Measurements from ENCODE around the gene KCNJ11. TPM values are rescaled to one million over a fixed set of nuclear protein-coding genes. Genes with fewer than 3 reads are reported as not detected.

Gene KCNJ11
- total RNA-seq, 4 donors from 2014 or later = 103 to 182 (median 147) TPM

GRCh38 chr11:17386331-17387084 lies 2.0 kb downstream of the KCNJ11 start:
- H3K4me3 ChIP-seq = peak overlapping the region; percentile 65 to 80 (median 70)
- intact Hi-C loops (cut with DNase I; ENCODE audit: low total_unique reads) (loop anchor here (2.0 to 10.0 kb wide), 4 partner anchors 36 to 411 kb away; partner anchors contain the start of gene MYOD1), in situ Hi-C loops (cut with MboI; ENCODE audit: low sequenced_read_pairs in 4 of 4) (loop anchor here in 2 of 4 donors (10.0 to 25.0 kb wide), 3 partner anchors 88 to 326 kb away; partner anchors contain the start of genes ABCC8 (in 1 of the 2) and MYOD1 (in 1 of the 2))
- peak; percentile 85 to 94 for DNase-seq
- peak; percentile 66 to 72 for ATAC-seq
- H3K36me3 ChIP-seq = peaks cover 0 to 8% of the 10 kb centered on the region in 2 donors
- peak overlapping the region; percentile 90 to 98 (median 97) for H3K27ac ChIP-seq
- peaks cover 37 to 38% of the 10 kb centered on the region in 2 donors for H3K4me1 ChIP-seq
- no peaks in the 10 kb centered on the region for H3K27me3 ChIP-seq
- no peaks in the 10 kb centered on the region for H3K9me3 ChIP-seq
- peak; percentile 98 for TF ChIP-seq POLR2A (IDR thresholded peaks at IDR 0.05)
- peak; percentile 72 to 94 (median 87) for TF ChIP-seq CTCF (IDR thresholded peaks at IDR 0.05 in 4 of 5, conservative IDR thresholded peaks at IDR 0.05 in 1 of 5)

- H3K27me3 ChIP-seq = no peaks in the 10 kb centered on the region
- H3K36me3 ChIP-seq = peaks cover 0 to 8% of the 10 kb centered on the region in 2 donors
- H3K4me1 ChIP-seq = peaks cover 43 to 44% of the 10 kb centered on the region in 2 donors
- no peaks in the 10 kb centered on the region for H3K9me3 ChIP-seq
- ATAC-seq (peak; percentile 3 to 7), DNase-seq (peak in 1 of 2 donors; percentile 51)
- H3K4me3 ChIP-seq = peak overlapping the region; percentile 55 to 72 (median 66)
- H3K27ac ChIP-seq = peak overlapping the region; percentile 90 to 98 (median 97)
- intact Hi-C loops (cut with DNase I; ENCODE audit: low total_unique reads) = loop anchor here (2.0 to 10.0 kb wide), 4 partner anchors 36 to 411 kb away; partner anchors contain the start of gene MYOD1
- TF ChIP-seq CTCF (IDR thresholded peaks at IDR 0.05 in 4 of 5, conservative IDR thresholded peaks at IDR 0.05 in 1 of 5) (no peak), POLR2A (IDR thresholded peaks at IDR 0.05) (no peak)
- in situ Hi-C loops (cut with MboI; ENCODE audit: low sequenced_read_pairs in 4 of 4) = loop anchor here in 2 of 4 donors (10.0 to 25.0 kb wide), 3 partner anchors 89 to 326 kb away; partner anchors contain the start of genes ABCC8 (in 1 of the 2) and MYOD1 (in 1 of the 2)
Observed at GRCh38 chr11:17385926-17386325, 2.5 kb downstream of the KCNJ11 start.

GRCh38 chr11:17385492-17385891 lies 3.0 kb downstream of the KCNJ11 start:
- intact Hi-C loops (cut with DNase I; ENCODE audit: low total_unique reads) (loop anchor here (5.0 to 10.0 kb wide), 3 partner anchors 37 to 412 kb away; no protein-coding TSS in a partner anchor), in situ Hi-C loops (cut with MboI; ENCODE audit: low sequenced_read_pairs in 4 of 4) (loop anchor here in 2 of 4 donors (10.0 to 25.0 kb wide), 3 partner anchors 89 to 327 kb away; partner anchors contain the start of genes ABCC8 (in 1 of the 2) and MYOD1 (in 1 of the 2))
- ATAC-seq (peak in 1 of 2 donors; percentile 1), DNase-seq (peak in 1 of 2 donors; percentile 63)
- Histone ChIP-seq H3K36me3 (peaks cover 0 to 8% of the 10 kb centered on the region in 2 donors), H3K27me3 (no peaks in the 10 kb centered on the region), H3K4me3 (peak overlapping the region; percentile 55 to 72 (median 66)), H3K4me1 (peaks cover 45% of the 10 kb centered on the region in 2 donors), H3K27ac (peak overlapping the region; percentile 90 to 98 (median 97)), H3K9me3 (no peaks in the 10 kb centered on the region)
- no peak for TF ChIP-seq POLR2A (IDR thresholded peaks at IDR 0.05)
- no peak for TF ChIP-seq CTCF (IDR thresholded peaks at IDR 0.05 in 4 of 5, conservative IDR thresholded peaks at IDR 0.05 in 1 of 5)

- TF ChIP-seq CTCF (IDR thresholded peaks at IDR 0.05 in 4 of 5, conservative IDR thresholded peaks at IDR 0.05 in 1 of 5) (peak; percentile 92 to 97 (median 94)), POLR2A (IDR thresholded peaks at IDR 0.05) (no peak)
- Histone ChIP-seq H3K27ac (peak overlapping the region; percentile 90 to 98 (median 97)), H3K4me1 (peaks cover 45% of the 10 kb centered on the region in 2 donors), H3K9me3 (no peaks in the 10 kb centered on the region), H3K27me3 (no peaks in the 10 kb centered on the region), H3K36me3 (peaks cover 0 to 8% of the 10 kb centered on the region in 2 donors), H3K4me3 (peak overlapping the region in 3 of 4 donors; percentile 55 to 72 (median 68))
- DNase-seq (peak; percentile 71 to 88), ATAC-seq (peak; percentile 35 to 45)
- intact Hi-C loops (cut with DNase I; ENCODE audit: low total_unique reads) = loop anchor here (1.0 to 10.0 kb wide), 4 partner anchors 30 to 301 kb away; no protein-coding TSS in a partner anchor
- in situ Hi-C loops (cut with MboI; ENCODE audit: low sequenced_read_pairs in 4 of 4) = loop anchor here (5.0 to 25.0 kb wide), 5 partner anchors 91 to 328 kb away; partner anchors contain the start of genes ABCC8 (in 1 of the 4) and MYOD1 (in 1 of the 4)
Observed at GRCh38 chr11:17384002-17384511, 4.4 kb downstream of the KCNJ11 start.
